BJ (cell line): ENCODE results near the gene ABCC4. TPM values are rescaled to one million over a fixed set of nuclear protein-coding genes. Genes with fewer than 3 reads are reported as not detected.

Experiments
- CTCF ChIA-PET: fragments of 350-600 bp; formaldehyde crosslinking; extraction: SDS; loops from one replicate; lab custom pipeline; 2021; ENCODE audit warnings: antibody characterized with exemption, inconsistent platforms; lab: Yijun Ruan, JAX
- POLR2A ChIA-PET: fragments of 300-600 bp; sonication (Branson Sonifier 250); formaldehyde crosslinking; extraction: SDS; loops from one replicate; lab custom pipeline; 2021; ENCODE audit warnings: antibody characterized with exemption; lab: Charles Lee
- DNase-seq: peaks from one replicate; pipeline ENCODE4 v3.0.0-alpha.2; 2011; ENCODE audit warnings: low read depth
- H3K27me3 ChIP-seq: 2 replicates; pipeline ENCODE4 v1.6.0; 2011; ENCODE audit warnings: low read length; ENCODE audit not compliant: control insufficient read depth, insufficient read depth
- H3K36me3 ChIP-seq: 2 replicates; pipeline ENCODE4 v1.5.1; 2011; ENCODE audit warnings: low read length; ENCODE audit not compliant: control insufficient read depth, insufficient read depth
- H3K4me3 ChIP-seq: 2 replicates; pipeline ENCODE4 v1.5.1; 2011; ENCODE audit warnings: low read depth, mild to moderate bottlenecking, control low read depth, low read length
- CTCF ChIP-seq: IDR thresholded peaks from 2 replicates; pipeline ENCODE4 v1.5.1; 2011; ENCODE audit warnings: low read depth, mild to moderate bottlenecking, control low read depth, inconsistent platforms, low read length, moderate library complexity; ENCODE audit not compliant: insufficient read depth
- polyA plus RNA-seq: library from polyadenylated mRNA; depleted of rRNA; stranded (reverse); fragments of >200 nt; gene quantifications from 2 replicates; pipeline ENCODE4 v1.2.3, GENCODE V29; 2011

Gene ABCC4
- polyA plus RNA-seq, 1 experiment: 11.2 TPM

- CTCF ChIA-PET: interaction anchor here (0.8 to 1.3 kb wide), 2 partner anchors 79 to 136 kb away, joined by 3 read pairs; no protein-coding TSS in a partner anchor
- POLR2A ChIA-PET: no interaction called here
- H3K4me3 ChIP-seq: no peak overlapping the region
- peak; percentile 68 for DNase-seq
- no peaks in the 10 kb centered on the region for H3K36me3 ChIP-seq
- no peaks in the 10 kb centered on the region for H3K27me3 ChIP-seq
- TF ChIP-seq CTCF: no peak
These were observed 33.4 kb downstream of the ABCC4 start for GRCh38 chr13:95267662-95268342.

GRCh38 chr13:95264225-95264624 is 37.0 kb downstream of the ABCC4 start:
- DNase-seq: no peak
- Histone ChIP-seq H3K36me3 (no peaks in the 10 kb centered on the region), H3K4me3 (no peak overlapping the region), H3K27me3 (no peaks in the 10 kb centered on the region)
- POLR2A ChIA-PET: no interaction called here
- TF ChIP-seq CTCF: no peak
- CTCF ChIA-PET: no interaction called here

- ChIA-PET POLR2A (no interaction called here), CTCF (interaction anchor here (0.6 to 0.9 kb wide), 3 partner anchors 34 to 141 kb away, joined by 3 read pairs; no protein-coding TSS in a partner anchor)
These were observed 38.3 kb downstream of the ABCC4 start for GRCh38 chr13:95262837-95263384.

GRCh38 chr13:95261956-95262355 is 39.3 kb downstream of the ABCC4 start:
- CTCF ChIA-PET: no interaction called here
- Histone ChIP-seq H3K27me3 (no peaks in the 10 kb centered on the region), H3K4me3 (no peak overlapping the region), H3K36me3 (no peaks in the 10 kb centered on the region)
- no peak for DNase-seq
- POLR2A ChIA-PET: no interaction called here
- TF ChIP-seq CTCF: no peak

More at GRCh38 chr13:95262837-95263384, 38.3 kb downstream of the ABCC4 start:
- H3K4me3 ChIP-seq: no peak overlapping the region
- H3K27me3 ChIP-seq: no peaks in the 10 kb centered on the region
- H3K36me3 ChIP-seq: no peaks in the 10 kb centered on the region
- DNase-seq: no peak
- no peak for TF ChIP-seq CTCF

GRCh38 chr13:95260031-95260525 is 41.2 kb downstream of the ABCC4 start:
- TF ChIP-seq CTCF: no peak
- Histone ChIP-seq H3K36me3 (no peaks in the 10 kb centered on the region), H3K27me3 (no peaks in the 10 kb centered on the region), H3K4me3 (no peak overlapping the region)
- CTCF ChIA-PET: no interaction called here
- POLR2A ChIA-PET: interaction anchor here (0.7 kb wide), 1 partner anchor 24 kb away, joined by 3 read pairs; no protein-coding TSS in a partner anchor
- no peak for DNase-seq
